Measurements from ENCODE around the gene DUSP15.
"Not testable (repeated sequence)": the region's sequence is repeated elsewhere in the genome, so short reads cannot be mapped to it uniquely, and the experiment has no call there.

The DUSP15 gene

DNA sequence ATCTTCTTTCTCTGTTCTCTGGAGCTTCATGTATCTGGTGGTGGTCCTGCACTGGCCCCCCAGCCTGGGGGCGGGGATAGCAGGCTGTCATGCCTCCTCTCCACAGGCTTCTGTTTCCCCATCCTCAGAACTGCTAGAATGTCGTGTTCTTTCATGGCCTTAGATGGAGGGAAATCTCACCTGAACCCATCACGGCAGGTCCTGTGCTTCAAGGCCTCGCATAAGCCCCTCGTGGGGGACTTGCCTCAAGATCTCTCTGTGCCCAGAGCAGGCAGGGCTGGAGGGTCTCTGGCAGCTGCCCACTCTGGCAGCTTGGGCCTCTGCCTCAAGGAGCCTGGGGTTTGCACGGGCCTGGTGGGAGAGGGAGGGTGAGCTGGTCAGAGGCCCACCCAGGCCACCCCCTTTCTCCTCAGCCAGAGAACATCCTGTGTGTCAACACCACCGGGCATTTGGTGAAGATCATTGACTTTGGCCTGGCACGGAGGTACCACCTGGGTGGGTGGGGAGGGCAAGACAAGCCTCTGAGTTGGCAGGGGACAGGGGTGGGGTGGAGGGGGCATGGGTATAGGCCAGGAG, 39.8 kb downstream of the DUSP15 start:
- no peak for DNase-seq (ENCODE audit: low read depth)
- H3K4me3 ChIP-seq (ENCODE audit: low read length): no peak overlapping the region

DNA sequence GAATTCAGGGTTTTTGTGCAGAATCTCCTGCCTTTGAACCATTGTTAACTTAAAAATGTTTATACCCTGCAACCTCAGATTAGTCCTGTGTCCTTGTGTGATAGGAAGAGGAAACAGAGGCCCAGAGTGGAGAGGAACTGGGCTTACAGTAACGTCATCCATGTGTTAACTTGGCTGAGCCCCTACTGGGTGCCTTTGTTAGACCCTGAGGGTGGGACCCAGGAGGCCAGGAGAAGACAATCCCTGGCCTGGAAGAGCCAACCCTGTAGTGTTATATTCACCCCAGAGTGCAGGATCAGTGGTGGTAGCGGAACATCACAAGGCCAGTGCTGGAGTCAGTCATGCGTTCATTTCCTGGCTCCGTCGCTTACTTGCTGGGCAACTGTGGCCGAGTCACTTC, 40.6 kb downstream of the DUSP15 start:
- no peak overlapping the region for H3K4me3 ChIP-seq (ENCODE audit: low read length)
- DNase-seq (ENCODE audit: low read depth): no peak
- TF ChIP-seq, protein P1, sequence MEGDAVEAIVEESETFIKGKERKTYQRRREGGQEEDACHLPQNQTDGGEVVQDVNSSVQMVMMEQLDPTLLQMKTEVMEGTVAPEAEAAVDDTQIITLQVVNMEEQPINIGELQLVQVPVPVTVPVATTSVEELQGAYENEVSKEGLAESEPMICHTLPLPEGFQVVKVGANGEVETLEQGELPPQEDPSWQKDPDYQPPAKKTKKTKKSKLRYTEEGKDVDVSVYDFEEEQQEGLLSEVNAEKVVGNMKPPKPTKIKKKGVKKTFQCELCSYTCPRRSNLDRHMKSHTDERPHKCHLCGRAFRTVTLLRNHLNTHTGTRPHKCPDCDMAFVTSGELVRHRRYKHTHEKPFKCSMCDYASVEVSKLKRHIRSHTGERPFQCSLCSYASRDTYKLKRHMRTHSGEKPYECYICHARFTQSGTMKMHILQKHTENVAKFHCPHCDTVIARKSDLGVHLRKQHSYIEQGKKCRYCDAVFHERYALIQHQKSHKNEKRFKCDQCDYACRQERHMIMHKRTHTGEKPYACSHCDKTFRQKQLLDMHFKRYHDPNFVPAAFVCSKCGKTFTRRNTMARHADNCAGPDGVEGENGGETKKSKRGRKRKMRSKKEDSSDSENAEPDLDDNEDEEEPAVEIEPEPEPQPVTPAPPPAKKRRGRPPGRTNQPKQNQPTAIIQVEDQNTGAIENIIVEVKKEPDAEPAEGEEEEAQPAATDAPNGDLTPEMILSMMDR (IDR thresholded peaks at IDR 0.05; ENCODE audit: insufficient read depth, low read depth, low read length, missing control alignments): no peak

More for the DNA sequence above, 39.8 kb downstream of the DUSP15 start:
- TF ChIP-seq, protein P1 (IDR thresholded peaks at IDR 0.05; ENCODE audit: insufficient read depth, low read depth, low read length, missing control alignments): no peak

DNA sequence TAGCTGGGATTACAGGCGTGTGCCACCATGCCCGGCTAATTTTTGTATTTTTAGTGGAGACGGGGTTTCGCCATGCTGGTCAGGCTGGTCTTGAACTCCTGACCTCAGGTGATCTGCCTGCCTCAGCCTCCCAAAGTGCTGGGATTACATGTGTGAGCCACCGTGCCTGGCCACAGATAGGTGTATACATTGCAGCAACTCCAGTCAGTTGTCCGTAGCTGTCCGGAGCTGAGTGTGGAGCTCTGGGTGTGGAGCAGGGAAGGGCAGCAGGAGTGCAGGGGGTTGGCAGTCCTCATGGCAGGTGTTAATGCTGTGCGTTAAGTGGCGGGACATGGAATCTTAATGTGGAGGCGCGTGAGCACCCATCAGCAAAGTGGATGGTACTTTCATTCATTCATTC, 42.3 kb downstream of the DUSP15 start:
- not testable (repeated sequence) for H3K4me3 ChIP-seq (ENCODE audit: low read length); DNase-seq (ENCODE audit: low read depth)

DNA sequence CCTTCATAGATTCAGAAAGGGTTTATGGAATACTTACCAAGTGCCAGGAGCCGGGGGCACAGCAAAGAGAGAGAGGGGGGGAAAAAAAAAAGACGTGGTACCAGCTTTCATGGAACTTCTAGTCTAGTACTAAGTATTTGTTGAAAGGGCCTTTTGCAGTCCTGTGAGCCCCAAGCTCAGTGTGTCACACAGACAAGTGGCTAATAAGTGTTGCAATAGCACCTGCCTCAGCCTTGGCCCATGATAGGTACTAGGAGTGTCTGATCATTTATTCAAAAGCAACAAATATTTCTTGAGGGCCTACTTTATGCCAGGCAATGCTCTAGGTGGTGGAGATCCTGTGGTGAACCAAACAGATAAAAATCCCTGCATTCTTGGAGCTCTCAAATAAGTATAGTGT, 43.3 kb downstream of the DUSP15 start:
- H3K4me3 ChIP-seq (ENCODE audit: low read length): no peak overlapping the region
- DNase-seq (ENCODE audit: low read depth): no peak
- TF ChIP-seq, protein P1 (IDR thresholded peaks at IDR 0.05; ENCODE audit: insufficient read depth, low read depth, low read length, missing control alignments): no peak

DNA sequence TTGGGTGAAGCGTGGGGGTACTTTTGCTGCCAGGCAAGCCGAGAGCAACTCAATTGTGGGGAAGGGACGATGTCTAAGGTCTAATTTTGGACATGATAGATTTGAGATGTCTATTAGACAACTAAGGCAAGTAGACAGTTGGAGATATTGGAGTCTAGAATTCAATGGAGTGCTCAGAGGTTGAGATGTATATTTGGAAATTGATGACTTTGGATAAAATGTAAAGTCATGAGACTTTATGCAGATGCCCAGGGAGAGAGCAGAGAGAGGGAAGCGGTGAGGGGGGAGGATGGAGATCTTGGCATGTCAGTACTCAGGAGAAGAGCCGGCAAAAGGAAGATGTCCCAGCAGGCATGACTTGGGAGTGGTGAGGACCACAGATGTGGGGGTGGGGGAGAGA, 44.3 kb downstream of the DUSP15 start:
- H3K4me3 ChIP-seq (ENCODE audit: low read length): no peak overlapping the region
- TF ChIP-seq, protein P1 (IDR thresholded peaks at IDR 0.05; ENCODE audit: insufficient read depth, low read depth, low read length, missing control alignments): no peak
- no peak for DNase-seq (ENCODE audit: low read depth)

DNA sequence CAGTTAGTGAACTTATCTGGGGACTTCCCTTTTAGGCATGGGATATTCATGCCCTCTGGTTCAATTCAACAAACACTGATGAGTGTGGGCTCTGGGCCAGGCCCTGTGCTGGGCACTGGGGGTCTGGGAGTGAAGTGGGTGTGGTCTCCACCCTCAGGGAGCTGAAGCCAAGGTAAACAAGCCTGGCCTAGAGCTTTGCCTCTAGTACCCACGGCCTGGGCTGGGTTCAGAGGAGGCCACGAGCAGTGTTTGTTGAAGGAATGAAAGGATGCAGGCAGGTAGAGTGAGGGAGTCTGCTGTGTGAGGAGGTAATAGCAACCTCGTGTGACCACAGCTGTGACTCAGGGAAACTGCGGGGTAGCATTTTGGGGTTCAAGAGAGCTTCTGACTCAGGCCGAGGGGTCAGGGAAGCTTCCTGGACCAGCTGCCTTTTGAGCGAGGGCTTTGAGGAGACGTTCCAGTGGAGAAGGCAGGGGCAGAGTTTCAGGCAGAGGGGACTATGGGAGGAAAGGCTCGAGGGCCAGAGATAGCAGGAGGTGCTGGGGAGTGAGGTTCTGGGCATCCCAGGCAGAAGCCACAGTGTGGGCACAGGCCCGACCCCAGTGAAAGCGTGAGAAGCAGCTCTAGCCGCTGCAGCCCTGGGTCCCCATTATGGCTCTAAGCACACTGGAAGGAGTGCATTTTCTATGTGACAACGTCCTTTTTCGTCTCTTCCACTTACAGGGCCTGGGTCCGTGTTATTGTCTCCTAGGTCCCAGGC, 45.6 kb downstream of the DUSP15 start:
- no peak for DNase-seq (ENCODE audit: low read depth)

DNA sequence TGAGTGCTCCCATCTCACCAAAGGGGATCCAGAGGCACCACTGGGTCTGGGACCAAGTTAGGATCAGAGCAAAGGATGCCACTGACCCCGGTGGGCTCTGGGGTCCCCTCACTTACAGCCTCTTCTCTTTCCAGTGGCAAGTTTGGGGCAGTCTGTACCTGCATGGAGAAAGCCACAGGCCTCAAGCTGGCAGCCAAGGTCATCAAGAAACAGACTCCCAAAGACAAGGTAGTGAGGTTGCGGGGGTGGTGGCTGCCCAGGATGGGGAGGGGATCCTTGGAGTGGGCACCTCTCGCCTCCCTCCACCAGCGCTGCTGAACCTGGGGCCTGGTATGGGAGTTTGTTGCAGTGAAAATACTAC, 46.2 kb downstream of the DUSP15 start:
- H3K4me3 ChIP-seq (ENCODE audit: low read length): no peak overlapping the region
- TF ChIP-seq, protein P1 (IDR thresholded peaks at IDR 0.05; ENCODE audit: insufficient read depth, low read depth, low read length, missing control alignments): no peak
- no peak for DNase-seq (ENCODE audit: low read depth)

More for the DNA sequence above, 45.6 kb downstream of the DUSP15 start:
- no peak overlapping the region for H3K4me3 ChIP-seq (ENCODE audit: low read length)
- TF ChIP-seq, protein P1 (IDR thresholded peaks at IDR 0.05; ENCODE audit: insufficient read depth, low read depth, low read length, missing control alignments): no peak
